Colonic mucosa (tissue), 4 donors: Measurements from ENCODE around the gene CMIP. TPM values are rescaled to one million over a fixed set of nuclear protein-coding genes. Genes with fewer than 3 reads are reported as not detected.

Experiments
- DNase-seq: peaks from one replicate; pipeline ENCODE4 v3.0.0-alpha.2; 2020
- H3K27ac ChIP-seq: fragments of 200-600 bp; one replicate; pipeline ENCODE4 v1.8.0; 2021
- H3K27me3 ChIP-seq: fragments of 200-600 bp; one replicate; pipeline ENCODE4 v1.8.0; 2021
- H3K36me3 ChIP-seq: fragments of 200-600 bp; one replicate; pipeline ENCODE4 v1.8.0; 2021
- H3K4me1 ChIP-seq: fragments of 200-600 bp; one replicate; pipeline ENCODE4 v1.8.0; 2021; ENCODE audit warnings: mild to moderate bottlenecking
- H3K4me3 ChIP-seq: fragments of 200-600 bp; one replicate; pipeline ENCODE4 v1.8.0; 2021
- H3K9ac ChIP-seq, 2 donors: one replicate each; pipeline ENCODE4 v1.7.0; 2013; ENCODE audit warnings: control low read depth in 2 of 2, low read depth in 2 of 2, low read length in 2 of 2
- H3K9me3 ChIP-seq: fragments of 200-600 bp; one replicate; pipeline ENCODE4 v1.8.0; 2021
- intact Hi-C: fragments of 100-400 bp; cut with DNase I; formaldehyde crosslinking; loops from one replicate; pipeline ENCODE4 v1.14.1; 2022
- total RNA-seq, 2 donors: library from RNA; stranded (reverse); fragmentation: NEBNext Ultra II Directional in 1 of 2; extraction: Animal tissue kit (Norgen Biotek cat#: 25700) in 1 of 2; gene quantifications; one replicate each; pipeline ENCODE4 v1.2.1, GENCODE V29; 2021
- TF ChIP-seq, protein P1 (sequence below): fragments of 200-600 bp; IDR thresholded peaks from one replicate; pipeline ENCODE4 v1.8.0; 2022; ENCODE audit warnings: antibody characterized with exemption, mild to moderate bottlenecking
- donor health status: healthy.
- donor health status: DM: no; HTN: no; CAD: no.
- donor health status: DM: no; HTN: no; CAD: no.

CMIP gene
- total RNA-seq, 2 donors from 2014 or later, result 83.4 to 107 TPM

GRCh38 chr16:81710044-81710443 is 265.4 kb downstream of the CMIP start:
- intact Hi-C loops, result no loop called here
- H3K4me1 ChIP-seq, result peaks cover 17% of the 10 kb centered on the region
- no peak overlapping the region for H3K4me3 ChIP-seq
- H3K9ac ChIP-seq, result no peak overlapping the region
- H3K36me3 ChIP-seq, result peaks cover 2% of the 10 kb centered on the region
- H3K27ac ChIP-seq, result no peak overlapping the region
- TF ChIP-seq, protein P1, sequence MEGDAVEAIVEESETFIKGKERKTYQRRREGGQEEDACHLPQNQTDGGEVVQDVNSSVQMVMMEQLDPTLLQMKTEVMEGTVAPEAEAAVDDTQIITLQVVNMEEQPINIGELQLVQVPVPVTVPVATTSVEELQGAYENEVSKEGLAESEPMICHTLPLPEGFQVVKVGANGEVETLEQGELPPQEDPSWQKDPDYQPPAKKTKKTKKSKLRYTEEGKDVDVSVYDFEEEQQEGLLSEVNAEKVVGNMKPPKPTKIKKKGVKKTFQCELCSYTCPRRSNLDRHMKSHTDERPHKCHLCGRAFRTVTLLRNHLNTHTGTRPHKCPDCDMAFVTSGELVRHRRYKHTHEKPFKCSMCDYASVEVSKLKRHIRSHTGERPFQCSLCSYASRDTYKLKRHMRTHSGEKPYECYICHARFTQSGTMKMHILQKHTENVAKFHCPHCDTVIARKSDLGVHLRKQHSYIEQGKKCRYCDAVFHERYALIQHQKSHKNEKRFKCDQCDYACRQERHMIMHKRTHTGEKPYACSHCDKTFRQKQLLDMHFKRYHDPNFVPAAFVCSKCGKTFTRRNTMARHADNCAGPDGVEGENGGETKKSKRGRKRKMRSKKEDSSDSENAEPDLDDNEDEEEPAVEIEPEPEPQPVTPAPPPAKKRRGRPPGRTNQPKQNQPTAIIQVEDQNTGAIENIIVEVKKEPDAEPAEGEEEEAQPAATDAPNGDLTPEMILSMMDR, result no peak
- no peak for DNase-seq
- no peaks in the 10 kb centered on the region for H3K9me3 ChIP-seq
- H3K27me3 ChIP-seq, result no peaks in the 10 kb centered on the region

DNA sequence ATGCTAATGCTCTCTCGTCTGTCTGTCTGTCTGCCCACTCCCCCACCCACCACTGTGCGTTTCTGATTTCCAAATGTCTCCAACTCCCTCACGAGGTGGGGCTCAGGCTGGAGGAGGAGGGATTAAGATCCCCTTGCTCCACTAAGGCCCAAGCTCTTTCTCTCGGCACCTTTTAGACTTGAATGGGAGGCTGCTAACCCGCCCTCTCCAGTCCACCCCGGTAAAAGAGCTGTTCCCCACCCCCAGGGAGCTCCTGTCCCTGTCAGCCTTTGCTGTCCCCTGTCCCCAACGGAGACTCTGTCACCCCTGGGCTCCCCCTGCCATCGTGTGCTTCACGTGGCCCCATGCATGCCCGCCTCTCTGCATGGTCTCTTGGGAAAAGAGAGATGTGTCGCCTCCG is 266.0 kb downstream of the CMIP start:
- Histone ChIP-seq H3K9ac (no peak overlapping the region), H3K27ac (no peak overlapping the region), H3K4me3 (no peak overlapping the region), H3K36me3 (no peaks in the 10 kb centered on the region), H3K4me1 (peaks cover 17% of the 10 kb centered on the region), H3K9me3 (no peaks in the 10 kb centered on the region), H3K27me3 (no peaks in the 10 kb centered on the region)
- intact Hi-C loops, result no loop called here
- TF ChIP-seq, protein P1, result no peak
- DNase-seq, result no peak

GRCh38 chr16:81711657-81712319 is 267.2 kb downstream of the CMIP start:
- Histone ChIP-seq H3K27ac (peak overlapping the region; percentile 34), H3K9ac (no peak overlapping the region), H3K36me3 (no peaks in the 10 kb centered on the region), H3K9me3 (no peaks in the 10 kb centered on the region), H3K27me3 (no peaks in the 10 kb centered on the region), H3K4me3 (no peak overlapping the region), H3K4me1 (peaks cover 17% of the 10 kb centered on the region)
- TF ChIP-seq, protein P1, result no peak
- DNase-seq, result no peak
- intact Hi-C loops, result no loop called here

GRCh38 chr16:81712681-81713080 is 268.1 kb downstream of the CMIP start:
- TF ChIP-seq, protein P1, result no peak
- Histone ChIP-seq H3K4me3 (no peak overlapping the region), H3K36me3 (no peaks in the 10 kb centered on the region), H3K4me1 (peaks cover 10% of the 10 kb centered on the region), H3K27ac (no peak overlapping the region), H3K9ac (no peak overlapping the region), H3K27me3 (no peaks in the 10 kb centered on the region), H3K9me3 (no peaks in the 10 kb centered on the region)
- intact Hi-C loops, result no loop called here
- DNase-seq, result no peak

DNA sequence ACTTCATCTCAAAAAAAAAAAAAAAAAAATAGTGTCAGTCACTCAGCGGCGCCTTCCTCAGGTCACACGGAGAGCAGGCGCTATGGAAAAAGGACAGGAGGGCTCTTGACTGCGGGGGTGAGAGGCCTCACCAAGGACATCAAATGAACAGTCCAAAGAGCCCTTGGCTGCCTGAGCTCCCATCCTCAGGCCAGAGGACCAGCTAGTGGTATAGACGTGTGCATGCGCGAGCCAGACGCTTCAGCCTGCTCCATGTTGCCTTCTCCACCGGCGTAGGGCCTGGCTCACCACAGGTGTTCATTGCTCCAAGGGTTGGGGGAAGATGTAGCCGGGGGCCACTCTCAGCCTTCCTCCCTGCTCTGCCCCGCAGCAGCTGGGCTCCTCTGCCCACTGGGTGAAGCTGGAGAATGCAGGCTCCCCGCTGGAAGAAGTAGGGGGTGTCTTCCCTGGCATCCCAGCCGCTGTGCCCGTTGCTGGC is 268.7 kb downstream of the CMIP start:
- Histone ChIP-seq H3K27ac (no peak overlapping the region), H3K36me3 (no peaks in the 10 kb centered on the region), H3K4me3 (no peak overlapping the region), H3K27me3 (no peaks in the 10 kb centered on the region), H3K9ac (no peak overlapping the region), H3K4me1 (peaks cover 4% of the 10 kb centered on the region), H3K9me3 (no peaks in the 10 kb centered on the region)
- intact Hi-C loops, result no loop called here
- TF ChIP-seq, protein P1, result no peak
- DNase-seq, result no peak
